ENCODE data around the gene CHAF1B.

The CHAF1B gene

GRCh38 chr21:36428761-36429432 is 43.7 kb downstream of the CHAF1B start:
- no peak for DNase-seq (ENCODE audit: low read depth)

DNA sequence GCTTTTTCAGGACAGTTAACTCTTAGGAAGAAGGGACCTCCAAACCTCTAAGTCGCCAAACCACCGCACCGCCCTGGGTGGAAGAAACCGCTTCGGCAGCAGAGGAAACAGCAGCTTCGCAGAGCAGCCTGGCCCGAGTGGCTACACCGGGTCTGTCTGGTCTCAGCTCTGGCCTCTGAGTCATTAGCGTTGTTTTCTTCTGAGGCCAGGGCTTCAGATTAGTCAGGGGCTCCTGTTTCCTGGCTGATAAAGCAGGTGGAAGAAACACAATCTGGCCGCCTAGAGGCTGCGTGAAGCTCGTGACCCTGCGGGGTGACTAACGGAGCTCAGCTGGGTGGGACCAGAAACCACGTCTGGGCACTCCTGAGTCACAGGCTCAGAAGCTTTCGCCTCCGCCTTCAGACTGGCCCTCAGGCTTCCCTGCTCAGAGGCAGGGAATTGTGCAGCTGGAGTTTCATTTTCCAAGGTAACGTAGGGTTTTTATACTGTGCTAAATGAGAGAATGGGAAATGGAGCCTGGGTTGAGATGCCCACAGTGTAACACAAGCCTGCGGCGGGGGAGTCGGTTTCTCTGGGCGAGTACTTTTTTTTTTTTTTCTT is 44.9 kb downstream of the CHAF1B start:
- peak; percentile 80 for DNase-seq (ENCODE audit: low read depth)

DNA sequence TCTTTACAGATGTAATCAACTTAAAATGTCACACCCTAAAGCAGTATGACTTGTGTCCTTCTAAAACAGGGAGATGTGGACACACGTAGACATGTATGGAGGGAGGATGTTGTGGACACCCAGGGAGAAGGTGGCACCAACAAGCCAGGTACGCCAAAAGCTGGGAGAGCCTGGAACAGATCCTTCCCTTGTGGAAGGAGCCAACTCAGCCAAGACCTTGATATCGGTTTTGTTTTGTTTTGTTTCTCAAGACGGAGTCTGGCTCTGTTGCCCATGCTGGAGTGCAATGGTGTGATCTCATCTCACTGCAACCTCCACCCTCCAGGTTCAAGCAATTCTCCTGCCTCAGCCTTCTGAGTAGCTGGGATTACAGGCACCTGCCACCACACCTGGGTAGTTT is 45.6 kb downstream of the CHAF1B start:
- no peak for DNase-seq (ENCODE audit: low read depth)

DNA sequence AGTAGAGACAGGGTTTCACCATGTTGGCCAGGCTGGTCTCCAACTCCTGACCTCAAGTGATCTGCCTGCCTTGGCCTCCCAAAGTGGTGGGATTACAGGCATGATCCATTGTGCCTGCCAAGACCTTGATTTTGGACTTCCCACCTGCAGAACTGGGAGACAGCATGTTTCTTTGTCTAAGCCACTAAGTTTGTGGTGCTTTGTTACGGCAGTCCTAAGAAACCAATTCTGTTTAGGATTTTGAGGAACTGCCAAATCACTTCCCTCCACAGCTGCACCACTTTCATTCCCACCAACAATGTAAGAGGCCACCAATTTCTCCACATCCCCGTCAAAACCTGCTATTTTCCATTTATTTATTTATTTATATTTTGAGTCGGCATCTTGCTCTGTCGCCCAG is 46.1 kb downstream of the CHAF1B start:
- no peak for DNase-seq (ENCODE audit: low read depth)

- DNase-seq (ENCODE audit: low read depth), result no peak
Observed at GRCh38 chr21:36433059-36433709, 48.0 kb downstream of the CHAF1B start.

DNA sequence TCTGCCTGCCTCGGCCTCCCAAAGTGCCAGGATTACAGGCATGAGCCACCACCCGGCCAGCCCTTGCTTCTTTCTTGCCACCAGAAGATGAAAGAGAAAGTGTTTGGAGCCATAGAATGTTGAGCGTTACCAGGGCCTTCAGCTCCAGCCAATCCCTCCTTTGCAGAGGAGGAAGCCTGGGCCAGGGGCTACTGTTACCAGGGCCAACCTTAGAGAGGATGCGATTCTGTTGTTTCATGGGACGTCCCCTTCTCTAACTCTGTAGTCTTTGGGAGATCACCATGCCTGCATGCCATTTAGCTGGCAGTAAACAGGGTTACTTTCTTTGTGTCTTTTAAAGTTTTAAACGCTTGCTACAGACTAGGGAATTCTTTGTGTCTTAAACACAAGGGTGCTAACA is 49.0 kb downstream of the CHAF1B start:
- no peak for DNase-seq (ENCODE audit: low read depth)

GRCh38 chr21:36436829-36437744 is 51.9 kb downstream of the CHAF1B start:
- DNase-seq (ENCODE audit: low read depth), result no peak

GRCh38 chr21:36437745-36438128 is 52.5 kb downstream of the CHAF1B start:
- DNase-seq (ENCODE audit: low read depth), result peak; percentile 57

DNA sequence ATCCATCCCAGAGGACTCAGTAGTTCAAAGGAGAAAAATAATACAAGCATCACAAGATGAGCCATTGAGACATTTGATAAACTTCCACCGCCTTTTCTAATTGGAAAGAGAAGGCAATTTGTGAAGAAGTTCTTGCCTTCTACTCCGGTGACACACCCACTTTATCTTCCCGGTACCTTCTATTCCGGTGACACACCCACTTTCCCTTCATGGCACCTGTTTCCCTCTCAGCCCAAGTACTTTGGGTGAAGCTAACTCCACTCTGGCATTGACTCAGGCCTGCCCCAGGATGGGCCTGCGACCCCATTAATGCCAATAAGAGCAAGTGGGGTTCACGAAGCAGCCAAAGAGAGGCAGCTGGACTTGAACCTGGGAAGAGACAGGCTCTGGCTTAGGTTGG is 56.5 kb downstream of the CHAF1B start:
- DNase-seq (ENCODE audit: low read depth), result no peak

- DNase-seq (ENCODE audit: low read depth), result no peak
Observed at GRCh38 chr21:36446301-36446700, 61.1 kb downstream of the CHAF1B start.

GRCh38 chr21:36450511-36450910 is 65.3 kb downstream of the CHAF1B start:
- DNase-seq (ENCODE audit: low read depth), result no peak

DNA sequence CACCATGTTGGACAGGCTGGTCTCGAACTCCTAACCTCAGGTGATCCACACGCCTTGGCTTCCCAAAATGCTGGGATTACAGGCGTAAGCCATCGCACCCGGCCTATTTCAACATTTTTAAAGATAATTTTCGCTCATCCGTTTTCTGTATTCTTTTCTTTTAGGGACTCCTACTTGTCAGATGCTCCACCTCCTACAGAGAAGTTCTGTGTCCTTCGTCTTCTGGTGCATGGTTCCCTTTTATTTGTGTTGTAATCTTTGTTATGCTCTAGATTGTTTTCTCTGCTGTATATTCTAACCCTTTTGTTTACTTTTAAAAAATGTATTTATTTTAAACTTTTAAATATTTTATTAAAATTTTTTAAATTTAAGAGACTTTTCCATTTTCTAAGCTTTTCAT is 66.3 kb downstream of the CHAF1B start:
- no peak for DNase-seq (ENCODE audit: low read depth)

GRCh38 chr21:36452281-36452825 is 67.2 kb downstream of the CHAF1B start:
- DNase-seq (ENCODE audit: low read depth), result no peak

GRCh38 chr21:36454093-36454531 is 68.9 kb downstream of the CHAF1B start:
- DNase-seq (ENCODE audit: low read depth), result no peak

DNA sequence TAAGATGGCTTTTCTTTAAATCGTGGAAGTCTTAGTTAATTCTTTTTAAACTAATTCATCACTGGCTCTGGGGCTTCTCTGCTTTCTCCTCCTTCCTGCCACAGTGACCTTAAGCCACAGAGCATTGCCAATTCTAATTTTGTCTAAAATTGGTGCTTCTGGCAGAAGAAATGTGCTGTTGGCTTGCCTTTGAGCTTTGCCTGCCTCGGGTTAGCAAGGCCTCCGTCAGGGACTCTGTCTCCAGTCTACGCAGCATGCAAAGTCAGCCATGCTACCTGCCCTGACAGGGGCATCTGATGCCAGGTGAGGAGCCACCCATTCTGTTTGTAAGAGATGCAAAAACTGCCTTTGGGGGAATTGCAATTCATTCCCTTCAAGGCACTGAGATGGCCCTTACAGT is 69.5 kb downstream of the CHAF1B start:
- no peak for DNase-seq (ENCODE audit: low read depth)

- no peak for DNase-seq (ENCODE audit: low read depth)
Observed at GRCh38 chr21:36456729-36457414, 71.7 kb downstream of the CHAF1B start.

GRCh38 chr21:36459098-36459497 is 73.9 kb downstream of the CHAF1B start:
- no peak for DNase-seq (ENCODE audit: low read depth)

- no peak for DNase-seq (ENCODE audit: low read depth)
Observed at GRCh38 chr21:36460866-36461265, 75.7 kb downstream of the CHAF1B start.

GRCh38 chr21:36461277-36461917 is 76.2 kb downstream of the CHAF1B start:
- DNase-seq (ENCODE audit: low read depth), result no peak

DNA sequence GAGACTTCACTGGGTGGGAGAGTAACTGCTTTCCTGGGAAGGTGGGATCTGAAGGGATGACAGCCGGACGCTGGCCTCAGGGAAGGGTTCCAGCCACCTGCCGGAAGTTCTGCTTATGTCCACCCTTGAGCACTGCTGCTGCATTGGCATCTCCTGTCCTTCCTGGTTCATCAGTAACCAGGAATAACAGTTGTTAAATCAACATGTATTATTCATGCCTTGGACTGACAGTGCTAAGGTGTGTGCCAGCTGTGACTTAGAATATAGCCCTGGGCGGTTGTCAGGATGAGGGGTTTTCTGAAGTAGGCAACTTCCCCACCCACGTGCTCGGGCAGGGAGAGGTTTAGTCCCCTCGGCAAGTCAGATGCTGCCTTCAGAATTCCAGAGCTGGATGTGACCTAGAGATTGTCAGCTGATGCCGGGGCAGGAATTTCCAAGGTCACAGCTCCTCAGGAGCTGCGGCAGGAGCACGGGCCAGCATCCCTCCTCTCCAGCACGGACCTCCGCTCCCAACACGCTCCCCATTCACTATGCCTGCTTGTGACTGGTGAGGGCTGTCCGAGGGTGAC is 76.8 kb downstream of the CHAF1B start:
- DNase-seq (ENCODE audit: low read depth), result no peak

GRCh38 chr21:36463204-36463603 is 78.0 kb downstream of the CHAF1B start:
- DNase-seq (ENCODE audit: low read depth), result no peak

All from CMK (cell line).